ENCODE data around the gene ROBO1. TPM values are rescaled to one million over a fixed set of nuclear protein-coding genes. Genes with fewer than 3 reads are reported as not detected.

ROBO1 gene
- polyA plus RNA-seq, 1 experiment, result 33.9 TPM

DNA sequence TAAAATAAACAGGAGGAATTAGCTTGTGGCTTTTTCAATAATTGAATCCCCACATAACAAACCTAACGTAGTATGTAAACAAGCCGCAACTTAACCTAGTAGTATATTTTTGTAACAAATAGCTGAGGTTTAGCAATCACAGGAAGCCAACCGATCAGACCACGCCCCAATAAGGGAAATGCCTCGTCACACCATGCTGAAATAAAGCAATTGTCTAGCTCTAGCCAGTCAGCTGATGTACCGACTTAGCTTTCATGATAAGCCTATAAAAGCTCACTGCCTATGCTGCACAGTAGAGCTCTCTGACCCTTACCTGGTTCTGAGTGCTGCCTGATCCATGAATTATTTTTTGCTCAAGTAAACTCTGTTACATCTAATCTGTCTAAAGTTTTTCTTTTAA is 208.9 kb downstream of the ROBO1 start:
- no peak for DNase-seq (ENCODE audit: low read depth)
- ChIA-PET POLR2A (no interaction called here), CTCF (interaction anchor here (0.6 kb wide), 1 partner anchor 146 kb away, joined by 3 read pairs; no protein-coding TSS in a partner anchor)
- TF ChIP-seq, protein P1, sequence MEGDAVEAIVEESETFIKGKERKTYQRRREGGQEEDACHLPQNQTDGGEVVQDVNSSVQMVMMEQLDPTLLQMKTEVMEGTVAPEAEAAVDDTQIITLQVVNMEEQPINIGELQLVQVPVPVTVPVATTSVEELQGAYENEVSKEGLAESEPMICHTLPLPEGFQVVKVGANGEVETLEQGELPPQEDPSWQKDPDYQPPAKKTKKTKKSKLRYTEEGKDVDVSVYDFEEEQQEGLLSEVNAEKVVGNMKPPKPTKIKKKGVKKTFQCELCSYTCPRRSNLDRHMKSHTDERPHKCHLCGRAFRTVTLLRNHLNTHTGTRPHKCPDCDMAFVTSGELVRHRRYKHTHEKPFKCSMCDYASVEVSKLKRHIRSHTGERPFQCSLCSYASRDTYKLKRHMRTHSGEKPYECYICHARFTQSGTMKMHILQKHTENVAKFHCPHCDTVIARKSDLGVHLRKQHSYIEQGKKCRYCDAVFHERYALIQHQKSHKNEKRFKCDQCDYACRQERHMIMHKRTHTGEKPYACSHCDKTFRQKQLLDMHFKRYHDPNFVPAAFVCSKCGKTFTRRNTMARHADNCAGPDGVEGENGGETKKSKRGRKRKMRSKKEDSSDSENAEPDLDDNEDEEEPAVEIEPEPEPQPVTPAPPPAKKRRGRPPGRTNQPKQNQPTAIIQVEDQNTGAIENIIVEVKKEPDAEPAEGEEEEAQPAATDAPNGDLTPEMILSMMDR (IDR thresholded peaks at IDR 0.05; ENCODE audit: insufficient read depth, low read depth, low read length), result no peak
- Histone ChIP-seq H3K27me3 (ENCODE audit: control insufficient read depth, insufficient read depth, low read length) (no peaks in the 10 kb centered on the region), H3K36me3 (ENCODE audit: control insufficient read depth, insufficient read depth, low read length) (no peaks in the 10 kb centered on the region), H3K4me3 (ENCODE audit: low read depth, low read length) (no peak overlapping the region)

DNA sequence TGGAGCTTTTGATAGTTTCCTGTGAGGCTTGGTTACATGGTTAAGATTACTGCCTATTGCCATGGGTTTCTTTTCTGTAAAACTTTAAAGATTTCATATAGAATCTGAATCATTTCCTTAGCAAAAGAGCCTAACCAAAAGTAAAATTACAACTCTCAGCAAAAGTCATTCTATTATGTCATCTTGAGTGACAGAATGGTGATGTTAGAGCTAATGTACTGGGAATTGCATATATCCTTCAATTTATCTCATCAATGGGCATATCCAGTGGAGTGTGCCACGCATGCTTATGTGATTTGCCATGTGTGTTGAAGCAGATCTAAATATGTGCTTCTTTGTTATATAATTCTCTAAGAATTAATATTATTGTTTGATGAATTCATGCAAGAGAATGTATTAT is 212.1 kb downstream of the ROBO1 start:
- ChIA-PET CTCF (no interaction called here), POLR2A (no interaction called here)
- TF ChIP-seq, protein P1 (IDR thresholded peaks at IDR 0.05; ENCODE audit: insufficient read depth, low read depth, low read length), result no peak
- Histone ChIP-seq H3K36me3 (ENCODE audit: control insufficient read depth, insufficient read depth, low read length) (no peaks in the 10 kb centered on the region), H3K27me3 (ENCODE audit: control insufficient read depth, insufficient read depth, low read length) (no peaks in the 10 kb centered on the region), H3K4me3 (ENCODE audit: low read depth, low read length) (no peak overlapping the region)
- DNase-seq (ENCODE audit: low read depth), result no peak

DNA sequence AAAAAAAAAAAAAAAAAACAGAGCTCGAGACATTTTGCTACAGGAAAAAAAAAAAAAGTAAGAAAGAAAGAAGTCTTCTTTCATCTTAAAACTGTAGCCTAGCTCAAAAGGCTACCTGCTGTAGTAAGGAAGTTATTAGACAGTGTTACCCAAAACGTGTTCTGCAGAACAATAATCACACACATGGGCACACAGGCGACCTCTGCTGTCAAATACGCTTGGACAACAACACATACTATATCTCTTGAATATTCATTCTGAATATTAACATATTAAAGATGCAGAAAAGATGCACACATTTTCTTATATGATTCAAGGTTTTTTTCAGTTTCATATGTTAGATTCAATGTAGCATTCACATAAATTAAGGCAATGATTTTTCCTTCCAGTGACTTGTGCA is 215.8 kb downstream of the ROBO1 start:
- ChIA-PET POLR2A (no interaction called here), CTCF (no interaction called here)
- DNase-seq (ENCODE audit: low read depth), result no peak
- no peak overlapping the region for H3K4me3 ChIP-seq (ENCODE audit: low read depth, low read length)
- TF ChIP-seq, protein P1 (IDR thresholded peaks at IDR 0.05; ENCODE audit: insufficient read depth, low read depth, low read length), result no peak
- no peaks in the 10 kb centered on the region for H3K27me3 ChIP-seq (ENCODE audit: control insufficient read depth, insufficient read depth, low read length)
- H3K36me3 ChIP-seq (ENCODE audit: control insufficient read depth, insufficient read depth, low read length), result no peaks in the 10 kb centered on the region

DNA sequence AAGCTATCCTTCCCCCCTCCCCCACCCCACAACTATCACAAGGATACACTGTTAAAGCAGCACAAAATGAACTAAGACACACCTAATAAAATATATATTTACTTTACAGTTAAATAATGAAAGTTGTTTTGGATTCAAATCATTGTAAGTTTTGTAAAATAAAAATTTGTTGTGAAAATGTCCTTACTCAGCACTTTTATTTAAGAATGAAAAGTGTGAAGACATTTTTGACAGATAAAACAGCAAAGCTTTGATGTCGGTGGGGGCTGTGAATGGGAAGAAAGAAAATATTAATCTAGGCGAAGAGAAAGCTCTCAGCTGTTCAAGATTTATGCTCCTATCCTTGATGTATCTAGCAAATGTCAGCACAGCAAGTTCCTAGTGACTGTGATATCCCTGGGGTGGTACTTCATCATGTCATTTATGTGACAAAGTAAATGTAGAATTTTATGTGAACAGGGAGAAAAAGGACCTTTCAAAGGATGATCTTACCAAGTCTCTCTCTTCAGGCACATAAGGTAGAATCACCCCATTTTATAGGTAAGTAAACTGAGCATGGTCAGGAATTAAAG is 216.4 kb downstream of the ROBO1 start:
- ChIA-PET POLR2A (no interaction called here), CTCF (no interaction called here)
- Histone ChIP-seq H3K27me3 (ENCODE audit: control insufficient read depth, insufficient read depth, low read length) (no peaks in the 10 kb centered on the region), H3K36me3 (ENCODE audit: control insufficient read depth, insufficient read depth, low read length) (no peaks in the 10 kb centered on the region), H3K4me3 (ENCODE audit: low read depth, low read length) (no peak overlapping the region)
- DNase-seq (ENCODE audit: low read depth), result no peak
- TF ChIP-seq, protein P1 (IDR thresholded peaks at IDR 0.05; ENCODE audit: insufficient read depth, low read depth, low read length), result no peak

DNA sequence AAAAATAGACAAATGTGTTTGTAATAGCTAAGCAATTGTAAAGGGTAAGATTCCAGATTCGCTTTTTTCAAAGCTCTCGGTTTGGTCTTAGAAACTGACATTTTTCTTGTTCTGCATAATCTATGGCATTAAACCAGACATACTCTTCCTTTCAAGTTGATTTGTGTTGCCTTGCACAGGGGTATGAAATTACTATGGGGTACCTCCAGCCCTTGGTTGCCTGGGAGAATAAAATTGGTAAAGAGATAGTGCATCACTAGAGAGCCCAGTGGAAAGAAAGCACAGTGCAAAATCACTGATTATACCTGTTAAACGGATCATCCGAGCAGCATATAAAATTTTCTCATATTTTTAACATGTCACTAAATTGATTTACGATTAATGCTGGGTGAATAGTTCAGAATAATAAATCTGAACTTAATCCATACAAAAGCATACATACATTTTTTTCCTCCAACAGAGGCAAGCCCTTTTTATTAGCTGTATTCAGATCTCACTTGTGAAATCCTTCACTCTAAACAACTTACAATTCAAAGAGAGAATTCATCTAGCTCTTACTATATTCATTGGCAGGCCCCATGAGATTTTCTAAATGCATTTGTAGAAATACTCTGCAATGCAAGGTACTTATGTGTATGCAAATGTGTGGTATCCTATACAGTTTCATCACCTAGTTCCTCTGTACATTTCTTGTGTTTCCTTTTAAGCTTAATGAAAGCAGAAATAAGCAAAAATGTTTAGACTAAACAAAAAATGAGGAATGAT is 224.4 kb downstream of the ROBO1 start:
- POLR2A ChIA-PET, result interaction anchor here (0.6 kb wide), 1 partner anchor 372 kb away, joined by 13 read pairs; no protein-coding TSS in a partner anchor
- Histone ChIP-seq H3K4me3 (ENCODE audit: low read depth, low read length) (no peak overlapping the region), H3K36me3 (ENCODE audit: control insufficient read depth, insufficient read depth, low read length) (no peaks in the 10 kb centered on the region), H3K27me3 (ENCODE audit: control insufficient read depth, insufficient read depth, low read length) (no peaks in the 10 kb centered on the region)
- no peak for DNase-seq (ENCODE audit: low read depth)
- CTCF ChIA-PET, result interaction anchor here (0.6 kb wide), 1 partner anchor 1652 kb away, joined by 3 read pairs; no protein-coding TSS in a partner anchor
- TF ChIP-seq, protein P1 (IDR thresholded peaks at IDR 0.05; ENCODE audit: insufficient read depth, low read depth, low read length), result no peak

All from BJ (cell line).